ENCODE data around the gene LTK. TPM values are rescaled to one million over a fixed set of nuclear protein-coding genes. Genes with fewer than 3 reads are reported as not detected.
"Not testable (repeated sequence)": the region's sequence is repeated elsewhere in the genome, so short reads cannot be mapped to it uniquely, and the experiment has no call there.

The LTK gene
- total and polyA plus RNA-seq, 2 experiments from 2014 or later, result 3.0 to 3.7 TPM

DNA sequence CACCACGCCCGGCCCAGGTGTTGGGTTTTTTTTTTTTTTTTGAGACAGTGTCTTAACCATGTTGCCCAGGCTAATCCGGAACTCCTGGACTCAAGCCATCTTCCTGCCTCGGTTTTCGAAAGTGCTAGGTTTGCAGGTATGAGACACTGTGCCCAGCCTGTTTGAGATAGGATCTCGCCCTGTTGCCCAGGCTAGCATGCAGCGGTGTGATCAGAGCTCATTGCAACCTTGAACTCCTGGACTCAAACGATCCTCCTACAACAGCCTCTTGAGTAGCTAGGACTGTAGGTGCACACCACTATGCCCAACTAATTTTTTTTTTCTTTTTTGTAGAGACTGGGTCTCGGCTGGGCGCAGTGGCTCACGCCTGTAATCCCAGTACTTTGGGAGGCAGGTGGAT, 40.2 kb downstream of the LTK start:
- TF ChIP-seq, protein P1, sequence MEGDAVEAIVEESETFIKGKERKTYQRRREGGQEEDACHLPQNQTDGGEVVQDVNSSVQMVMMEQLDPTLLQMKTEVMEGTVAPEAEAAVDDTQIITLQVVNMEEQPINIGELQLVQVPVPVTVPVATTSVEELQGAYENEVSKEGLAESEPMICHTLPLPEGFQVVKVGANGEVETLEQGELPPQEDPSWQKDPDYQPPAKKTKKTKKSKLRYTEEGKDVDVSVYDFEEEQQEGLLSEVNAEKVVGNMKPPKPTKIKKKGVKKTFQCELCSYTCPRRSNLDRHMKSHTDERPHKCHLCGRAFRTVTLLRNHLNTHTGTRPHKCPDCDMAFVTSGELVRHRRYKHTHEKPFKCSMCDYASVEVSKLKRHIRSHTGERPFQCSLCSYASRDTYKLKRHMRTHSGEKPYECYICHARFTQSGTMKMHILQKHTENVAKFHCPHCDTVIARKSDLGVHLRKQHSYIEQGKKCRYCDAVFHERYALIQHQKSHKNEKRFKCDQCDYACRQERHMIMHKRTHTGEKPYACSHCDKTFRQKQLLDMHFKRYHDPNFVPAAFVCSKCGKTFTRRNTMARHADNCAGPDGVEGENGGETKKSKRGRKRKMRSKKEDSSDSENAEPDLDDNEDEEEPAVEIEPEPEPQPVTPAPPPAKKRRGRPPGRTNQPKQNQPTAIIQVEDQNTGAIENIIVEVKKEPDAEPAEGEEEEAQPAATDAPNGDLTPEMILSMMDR (IDR thresholded peaks at IDR 0.05; ENCODE audit: low read depth, low read length), result no peak
- Histone ChIP-seq H3K9me3 (ENCODE audit: low read depth) (no peaks in the 10 kb centered on the region), H3K27me3 (no peaks in the 10 kb centered on the region), H3K4me1 (ENCODE audit: low read depth) (no peaks in the 10 kb centered on the region), H3K27ac (no peak overlapping the region), H3K36me3 (peaks cover 74% of the 10 kb centered on the region), H3K4me3 (no peak overlapping the region)
- no peak for DNase-seq (ENCODE audit: low read depth in 1 of 2, low spot score in 1 of 2)

DNA sequence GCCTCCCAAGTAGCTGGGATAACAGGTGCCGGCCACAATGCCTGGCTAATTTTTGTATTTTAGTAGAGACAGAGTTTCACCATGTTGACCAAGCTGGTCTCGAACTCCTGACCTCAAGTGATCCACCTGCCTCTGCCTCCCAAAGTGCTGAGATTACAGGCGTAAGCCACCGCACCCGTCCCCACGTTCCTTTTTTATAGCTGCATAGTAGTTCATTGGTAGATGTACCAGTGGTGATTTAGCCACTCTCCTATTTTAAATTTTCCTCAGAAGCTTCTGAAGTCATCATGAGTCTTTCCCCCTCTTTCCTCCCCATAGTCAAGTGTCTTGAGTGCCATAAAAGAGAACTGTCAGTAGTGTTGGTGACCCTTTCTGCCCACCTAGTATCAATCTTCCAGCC, 44.0 kb downstream of the LTK start:
- not testable (repeated sequence) for H3K9me3 ChIP-seq (ENCODE audit: low read depth); H3K4me3 ChIP-seq; H3K27ac ChIP-seq; H3K4me1 ChIP-seq (ENCODE audit: low read depth); H3K27me3 ChIP-seq; DNase-seq (ENCODE audit: low read depth in 1 of 2, low spot score in 1 of 2)
- peaks cover 52% of the 10 kb centered on the region for H3K36me3 ChIP-seq

DNA sequence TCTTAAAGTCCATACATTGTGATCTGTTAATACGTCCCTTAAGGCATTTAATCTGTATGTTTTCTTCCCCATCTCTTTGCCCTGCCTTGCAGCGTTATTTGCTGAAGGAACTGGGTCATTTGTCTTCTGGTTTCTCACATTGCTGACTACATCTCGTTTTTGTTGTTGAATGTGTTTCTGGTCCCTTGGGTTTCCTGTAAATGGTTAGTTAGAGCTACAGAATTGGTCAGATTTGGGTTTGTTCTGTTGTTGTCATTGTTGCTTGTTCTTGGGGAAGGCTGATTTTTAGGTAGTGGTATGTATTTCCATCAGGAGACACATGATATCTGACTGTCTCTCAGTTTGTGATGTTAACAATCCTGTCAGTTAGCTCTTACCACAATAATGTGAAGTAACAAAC, 46.9 kb downstream of the LTK start:
- Histone ChIP-seq H3K27me3 (no peaks in the 10 kb centered on the region), H3K4me1 (ENCODE audit: low read depth) (no peaks in the 10 kb centered on the region), H3K4me3 (no peak overlapping the region), H3K36me3 (peaks cover 41% of the 10 kb centered on the region), H3K27ac (no peak overlapping the region), H3K9me3 (ENCODE audit: low read depth) (no peaks in the 10 kb centered on the region)
- DNase-seq (ENCODE audit: low read depth in 1 of 2, low spot score in 1 of 2), result no peak
- TF ChIP-seq, protein P1 (IDR thresholded peaks at IDR 0.05; ENCODE audit: low read depth, low read length), result no peak

DNA sequence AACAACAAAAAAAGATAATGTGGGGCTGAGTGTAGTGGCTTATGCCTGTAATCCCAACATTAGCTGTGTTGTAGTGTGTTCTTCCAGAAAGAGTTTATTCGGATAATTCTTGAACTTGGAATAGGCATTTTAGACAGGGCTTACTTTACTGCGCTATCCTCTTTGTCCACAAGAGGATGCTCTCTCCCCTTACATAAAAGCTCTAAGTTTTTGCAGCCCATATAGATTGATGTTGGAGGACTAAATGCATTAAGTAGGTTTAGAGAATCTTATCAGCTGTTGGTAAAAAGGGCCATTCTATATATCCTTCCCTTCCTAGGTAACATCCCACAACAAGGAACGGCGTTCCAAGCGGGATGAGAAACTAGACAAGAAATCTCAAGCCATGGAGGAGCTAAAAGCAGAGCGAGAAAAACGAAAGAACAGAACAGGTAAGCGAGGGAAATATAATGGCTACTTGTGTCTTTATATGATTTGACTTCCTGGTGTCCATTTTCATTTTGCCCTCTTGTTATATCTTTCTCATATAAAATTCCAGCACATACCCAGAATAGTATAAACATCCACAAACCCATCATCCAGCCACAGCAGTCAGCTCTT, 47.7 kb downstream of the LTK start:
- peak; percentile 49 to 76 for DNase-seq (ENCODE audit: low read depth in 1 of 2, low spot score in 1 of 2)
- TF ChIP-seq, protein P1 (IDR thresholded peaks at IDR 0.05; ENCODE audit: low read depth, low read length), result peak; percentile 99
- Histone ChIP-seq H3K4me1 (ENCODE audit: low read depth) (no peaks in the 10 kb centered on the region), H3K4me3 (no peak overlapping the region), H3K36me3 (peaks cover 35% of the 10 kb centered on the region), H3K9me3 (ENCODE audit: low read depth) (no peaks in the 10 kb centered on the region), H3K27me3 (no peaks in the 10 kb centered on the region), H3K27ac (no peak overlapping the region)

DNA sequence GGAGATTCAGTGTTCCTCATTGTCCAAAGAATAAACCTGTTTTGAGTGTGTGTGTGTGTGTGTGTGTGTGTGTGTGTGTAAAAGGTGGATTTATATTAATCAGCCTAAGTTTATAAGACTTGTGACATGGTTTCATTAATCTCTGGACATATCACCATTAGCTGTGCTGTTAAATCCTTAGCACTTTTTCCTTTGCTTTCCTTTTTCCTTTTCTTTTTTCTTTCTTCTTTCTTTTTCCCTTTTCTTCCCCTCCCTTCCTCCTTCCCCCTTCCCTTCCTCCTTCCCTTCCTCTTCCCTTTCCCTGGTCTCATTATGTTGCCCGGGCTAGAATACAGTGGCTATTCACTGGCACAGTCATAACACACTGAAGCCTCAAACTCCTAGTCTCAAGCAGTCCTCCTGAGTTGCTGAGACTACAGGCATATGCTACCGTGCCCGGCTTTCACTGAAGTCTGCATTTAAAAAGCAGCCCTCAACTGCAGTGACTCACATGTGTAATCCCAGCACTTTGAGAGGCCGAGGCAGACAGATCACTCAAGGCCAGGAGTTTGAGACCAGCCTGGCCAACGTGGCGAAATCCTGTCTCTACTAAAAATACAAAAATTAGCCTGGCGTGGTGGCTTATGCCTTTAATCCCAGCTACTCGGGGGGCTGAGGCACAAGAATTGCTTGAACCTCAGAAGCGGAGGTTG, 48.6 kb downstream of the LTK start:
- TF ChIP-seq, protein P1 (IDR thresholded peaks at IDR 0.05; ENCODE audit: low read depth, low read length), result no peak
- Histone ChIP-seq H3K4me1 (ENCODE audit: low read depth) (no peaks in the 10 kb centered on the region), H3K27me3 (no peaks in the 10 kb centered on the region), H3K4me3 (no peak overlapping the region), H3K36me3 (peaks cover 29% of the 10 kb centered on the region), H3K9me3 (ENCODE audit: low read depth) (no peaks in the 10 kb centered on the region), H3K27ac (no peak overlapping the region)
- no peak for DNase-seq (ENCODE audit: low read depth in 1 of 2, low spot score in 1 of 2)

DNA sequence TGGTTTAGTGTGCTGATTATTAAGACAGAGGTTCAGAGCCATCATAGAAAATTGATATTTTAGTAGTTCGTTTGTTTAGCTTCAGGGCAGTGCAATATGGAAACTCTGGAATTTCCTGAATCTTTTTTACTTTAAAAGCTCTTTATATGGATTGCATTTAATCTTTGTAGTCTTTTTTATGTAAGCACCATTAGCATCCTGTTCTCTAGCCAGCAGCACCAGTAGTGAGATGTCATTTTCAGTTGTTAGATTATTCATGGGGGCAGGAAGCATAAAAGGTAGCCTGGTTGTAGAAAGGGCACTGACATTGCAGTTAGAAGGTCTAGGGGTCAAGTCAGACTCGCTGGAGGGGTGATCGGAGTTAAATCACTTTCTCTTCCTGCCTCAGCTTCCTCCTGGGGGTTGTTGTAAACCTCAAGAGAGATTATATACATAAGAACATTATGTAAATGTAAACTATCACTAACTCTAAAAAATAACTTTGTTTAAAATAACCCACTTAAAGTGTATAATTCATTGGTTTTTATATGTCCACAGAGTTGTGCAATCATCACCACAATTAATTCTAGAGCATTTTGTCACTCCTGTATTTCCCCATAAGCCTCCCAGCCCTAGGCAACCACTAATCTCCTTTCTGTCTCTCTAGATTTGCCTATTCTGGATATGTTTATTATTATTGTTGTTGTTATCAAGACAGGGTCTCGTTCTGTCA, 51.4 kb downstream of the LTK start:
- TF ChIP-seq, protein P1 (IDR thresholded peaks at IDR 0.05; ENCODE audit: low read depth, low read length), result no peak
- Histone ChIP-seq H3K27ac (no peak overlapping the region), H3K9me3 (ENCODE audit: low read depth) (no peaks in the 10 kb centered on the region), H3K4me1 (ENCODE audit: low read depth) (no peaks in the 10 kb centered on the region), H3K4me3 (no peak overlapping the region), H3K36me3 (peaks cover 33% of the 10 kb centered on the region), H3K27me3 (no peaks in the 10 kb centered on the region)
- peak in 1 of 2 donors; percentile 17 for DNase-seq (ENCODE audit: low read depth in 1 of 2, low spot score in 1 of 2)
